DLD1 (cell line): ENCODE results near the gene TBC1D3I.
"Not testable (repeated sequence)": the region's sequence is repeated elsewhere in the genome, so short reads cannot be mapped to it uniquely, and the experiment has no call there.

Source experiments
- in situ Hi-C: cut with HindIII; loops from 2 replicates; pipeline ENCODE4 v1.10.0; 2017; ENCODE audit warnings: low sequenced_read_pairs

The TBC1D3I gene

DNA sequence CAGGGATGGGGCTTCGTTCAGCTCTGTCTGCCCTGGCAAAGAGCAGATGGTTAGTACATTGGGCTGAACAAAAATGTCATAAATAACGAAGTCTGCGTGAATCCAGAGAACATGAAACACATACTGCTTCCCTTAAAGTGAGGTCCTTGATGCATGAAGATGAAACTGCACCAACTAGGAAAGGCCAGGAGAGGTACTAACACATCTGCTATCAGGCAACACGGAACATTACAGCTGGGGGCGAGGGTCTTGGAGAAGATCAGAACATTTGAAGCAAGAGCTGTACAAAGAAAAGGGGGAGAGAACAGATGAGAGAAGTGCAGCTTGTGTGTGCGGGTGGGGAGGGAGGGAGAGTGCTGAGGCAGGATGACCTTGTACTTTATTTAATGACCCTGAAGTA lies 57.0 kb downstream of the TBC1D3I start:
- in situ Hi-C loops, result not testable (repeated sequence)

DNA sequence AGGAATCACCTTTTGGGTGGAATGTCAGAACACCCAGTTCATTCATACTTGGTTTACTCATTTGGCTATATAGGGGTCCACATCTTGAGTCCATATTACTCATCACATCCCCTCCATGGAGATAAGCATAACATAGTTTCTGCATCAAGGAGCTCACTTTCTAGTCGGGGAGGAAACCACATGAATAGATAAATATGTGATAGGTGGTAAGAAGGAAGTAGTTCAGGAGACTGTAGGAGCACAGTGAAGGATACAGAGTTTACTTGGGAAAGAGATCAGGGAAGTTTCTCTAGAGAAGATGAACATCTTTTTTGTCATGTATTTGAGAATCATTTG lies 57.9 kb downstream of the TBC1D3I start:
- in situ Hi-C loops, result not testable (repeated sequence)

DNA sequence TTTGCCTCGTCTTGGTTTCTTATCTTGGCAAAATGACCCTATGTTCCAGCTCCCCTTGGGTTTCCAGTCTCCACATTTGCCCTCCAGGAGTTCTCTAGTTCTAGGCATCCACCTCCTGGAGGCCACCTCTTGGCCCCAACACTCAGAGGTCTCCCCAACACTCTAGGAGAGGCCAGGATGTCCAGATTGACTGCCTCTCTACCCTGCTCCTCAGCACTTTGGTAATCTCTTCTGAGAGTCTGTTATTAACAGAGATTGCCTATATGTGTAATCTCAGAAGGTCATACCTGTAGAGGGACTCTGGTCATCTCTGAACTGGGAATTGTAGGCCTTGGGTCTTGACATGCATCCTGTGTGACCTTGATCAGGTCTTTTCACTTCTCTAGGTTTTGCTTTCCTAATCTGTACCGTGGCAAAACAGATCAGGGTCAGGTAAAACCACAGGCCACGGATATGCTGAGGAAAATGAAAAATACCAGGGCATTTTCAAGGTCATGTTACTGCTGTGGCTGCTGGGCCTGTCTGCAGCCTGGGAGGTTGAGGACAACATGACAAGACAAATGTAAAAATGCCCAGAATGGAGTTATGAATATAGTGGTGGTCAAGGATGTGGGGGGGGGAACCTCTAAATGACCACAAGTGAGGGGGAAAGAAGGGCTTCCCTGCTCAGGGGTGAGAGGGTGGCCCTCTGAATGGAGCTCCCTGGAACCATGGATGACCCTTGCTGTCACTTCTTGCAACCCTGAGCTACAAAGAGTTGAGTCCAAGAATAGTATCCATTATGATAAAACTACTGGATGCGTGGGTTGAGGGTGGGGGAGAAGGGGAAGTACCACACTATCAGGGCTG lies 58.5 kb downstream of the TBC1D3I start:
- in situ Hi-C loops, result no loop called here

DNA sequence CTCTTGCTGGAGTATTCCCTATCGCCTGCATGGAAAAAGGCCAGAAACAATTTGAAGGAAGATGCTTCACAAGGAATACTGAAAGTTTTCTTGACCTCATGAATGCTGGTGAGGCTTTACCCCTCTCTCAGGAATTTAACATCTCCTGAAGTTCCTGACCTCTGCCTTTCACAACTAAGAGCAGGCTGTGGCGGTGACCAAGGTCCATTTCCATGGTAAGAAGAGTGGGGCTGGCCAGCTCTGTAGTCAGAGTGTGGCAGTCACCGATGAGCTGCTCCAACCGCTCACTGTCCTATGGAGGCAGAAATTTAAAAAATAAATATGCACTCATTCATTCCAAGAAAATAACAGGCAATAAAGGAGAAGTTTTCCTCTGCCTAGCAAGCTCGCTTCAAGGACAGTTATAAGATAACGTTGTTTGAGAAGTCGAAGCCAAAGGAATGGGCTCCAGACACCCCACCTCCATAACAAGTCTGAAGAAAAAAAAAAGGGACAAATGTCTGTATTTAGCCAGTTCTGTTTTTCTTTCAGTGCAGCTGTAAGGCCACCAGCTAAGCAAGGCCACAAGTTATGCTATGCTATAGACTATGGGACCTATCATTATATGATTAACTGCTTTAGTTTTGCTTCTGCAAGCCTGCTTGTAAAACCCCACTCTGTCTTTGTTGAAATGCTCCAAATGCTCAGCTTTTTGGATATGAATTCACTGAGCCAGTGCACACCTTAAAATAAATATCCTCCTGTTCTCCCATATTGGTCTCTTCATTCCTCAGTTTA lies 59.5 kb downstream of the TBC1D3I start:
- in situ Hi-C loops, result no loop called here
